Skin epidermis (tissue), 12 donors: ENCODE measurements around the gene FOXN3.

Source experiments
- H3K27ac ChIP-seq, 21 experiments: fragments of 200-600 bp; sonication (generic) in 11 of 21; one replicate each; pipeline ENCODE4 v1.5.0; 2020; ENCODE audit warnings: mild to moderate bottlenecking in 3 of 21, inconsistent platforms in 2 of 21, moderate library complexity in 2 of 21
- H3K4me3 ChIP-seq, 7 experiments: fragments of 200-600 bp; sonication (generic) in 2 of 7; one replicate each; pipeline ENCODE4 v1.5.0; 2020; ENCODE audit warnings: inconsistent platforms in 2 of 7, mild to moderate bottlenecking in 2 of 7, moderate library complexity in 1 of 7

Gene FOXN3

DNA sequence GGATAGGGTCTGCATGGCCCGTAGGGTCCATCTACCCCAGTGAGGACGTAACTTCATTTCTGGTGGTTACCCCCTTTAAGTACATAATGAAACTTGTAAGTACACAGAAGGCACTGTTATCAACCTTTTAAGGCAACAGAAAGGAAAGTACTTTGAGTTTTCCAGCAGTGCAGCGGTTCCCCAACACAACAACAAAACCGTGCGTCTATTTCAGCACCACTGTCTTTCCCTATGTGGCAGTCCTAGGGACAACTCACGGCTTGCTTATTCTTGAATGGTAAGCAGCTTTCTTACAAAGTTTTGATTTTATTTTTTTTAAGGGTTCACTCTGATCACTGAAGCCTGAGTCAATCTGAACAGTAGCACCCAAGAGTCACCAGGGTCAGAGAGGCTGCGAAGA, 46.3 kb downstream of the FOXN3 start:
- Histone ChIP-seq H3K4me3 (no peak overlapping the region), H3K27ac (peak overlapping the region in 1 of 21 experiments; percentile 3)

DNA sequence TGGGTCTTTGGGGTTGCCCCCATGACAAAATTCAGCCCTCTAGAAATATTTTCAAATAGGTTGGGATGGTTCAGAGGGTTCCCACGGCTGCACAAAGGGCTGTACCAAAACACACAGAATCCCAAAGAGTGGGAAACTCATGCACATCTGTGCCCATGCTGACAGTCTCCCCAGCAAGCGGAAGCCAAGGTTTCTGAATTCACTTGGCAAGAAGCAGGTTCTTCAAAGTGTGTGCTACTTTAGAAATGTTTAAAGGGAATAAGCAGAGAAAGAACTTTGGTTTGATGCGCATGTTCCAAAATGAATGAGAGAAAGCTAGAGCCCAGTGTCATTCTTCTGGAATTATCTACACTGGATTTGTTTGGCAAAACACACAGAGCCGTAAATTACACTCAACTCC, 46.7 kb downstream of the FOXN3 start:
- H3K27ac ChIP-seq = peak overlapping the region in 1 of 21 experiments; percentile 3
- no peak overlapping the region for H3K4me3 ChIP-seq

DNA sequence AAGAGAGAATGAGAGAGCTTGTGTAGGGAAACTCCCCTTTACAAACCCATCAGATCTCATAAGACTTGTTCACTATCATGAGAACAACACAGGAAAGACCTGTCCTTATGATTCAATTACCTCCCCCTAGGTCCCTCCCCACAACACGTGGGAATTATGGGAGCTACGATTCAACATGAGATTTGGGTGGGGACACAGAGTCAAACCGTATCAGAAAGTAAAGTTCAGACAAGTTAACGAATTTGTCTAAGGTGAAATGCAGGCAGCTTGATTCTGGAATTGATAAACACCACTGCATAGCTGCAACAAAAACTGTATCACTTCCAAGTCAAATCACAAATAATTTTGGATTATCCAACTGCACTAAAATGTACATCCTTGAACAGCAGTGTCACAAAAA, 47.4 kb downstream of the FOXN3 start:
- no peak overlapping the region for H3K27ac ChIP-seq

DNA sequence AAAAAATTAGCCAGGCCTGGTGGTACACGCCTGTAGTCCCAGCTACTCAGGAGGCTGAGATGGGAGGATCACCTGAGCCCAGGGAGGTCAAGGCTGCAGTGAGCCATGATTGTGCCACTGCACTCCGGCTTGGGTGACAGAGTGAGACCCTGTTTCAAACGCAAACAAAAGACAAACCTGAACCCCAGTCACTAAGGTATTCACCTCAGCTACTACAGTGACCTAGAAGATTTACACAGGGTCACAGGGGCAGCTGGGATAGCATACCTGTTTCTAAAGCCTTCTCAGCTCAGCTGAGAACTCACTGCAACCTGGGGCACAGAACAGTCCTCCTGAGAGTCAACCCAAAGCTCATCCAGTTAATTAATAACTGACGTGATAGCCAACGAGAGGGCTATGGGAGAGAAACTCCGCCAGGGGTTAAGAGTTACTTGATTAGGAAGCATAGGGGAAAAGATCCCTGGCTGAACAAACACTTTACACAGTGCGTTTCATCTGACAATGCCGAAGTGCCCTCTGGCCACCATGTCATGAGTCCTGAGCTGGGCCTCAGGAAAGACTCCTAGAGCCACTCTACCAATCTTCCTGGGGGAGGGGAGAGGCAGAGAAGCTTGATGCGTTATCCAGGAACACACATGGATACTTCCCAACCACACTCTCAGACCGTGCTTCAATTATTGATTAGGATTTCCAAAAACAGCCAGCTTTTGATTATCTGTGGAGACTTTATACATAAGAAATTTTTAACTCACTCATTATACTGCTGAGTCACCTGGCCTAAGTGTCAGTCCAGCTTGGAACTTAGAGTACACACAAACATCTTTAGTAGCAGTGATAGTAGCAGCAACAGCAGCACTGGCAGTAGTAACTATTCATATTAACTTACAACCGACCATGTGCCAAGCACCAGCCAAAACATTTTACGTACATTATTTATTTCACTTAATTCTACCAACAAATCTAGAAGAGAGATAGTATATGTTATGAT, 48.2 kb downstream of the FOXN3 start:
- no peak overlapping the region for H3K27ac ChIP-seq
- H3K4me3 ChIP-seq = no peak overlapping the region

More for the DNA sequence above, 47.4 kb downstream of the FOXN3 start:
- no peak overlapping the region for H3K4me3 ChIP-seq

DNA sequence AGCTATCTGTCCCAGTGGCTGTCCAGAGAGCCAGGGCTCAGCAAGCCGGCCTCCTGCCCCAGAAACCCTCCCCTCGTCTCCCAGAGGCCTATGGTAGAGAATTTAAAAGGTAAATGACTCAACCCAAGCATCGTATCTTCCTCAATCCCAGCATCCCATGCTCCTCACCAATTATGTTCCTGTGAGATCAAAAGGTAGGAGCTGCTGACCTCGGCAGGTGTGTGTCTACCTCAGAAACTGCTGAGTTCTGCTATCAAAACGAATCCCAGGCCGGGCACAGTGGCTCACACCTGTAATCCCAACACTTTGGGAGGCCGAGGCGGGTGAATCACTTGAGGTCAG, 49.3 kb downstream of the FOXN3 start:
- Histone ChIP-seq H3K4me3 (no peak overlapping the region), H3K27ac (peak overlapping the region in 5 of 21 experiments; percentile 24 to 47 (median 32))

DNA sequence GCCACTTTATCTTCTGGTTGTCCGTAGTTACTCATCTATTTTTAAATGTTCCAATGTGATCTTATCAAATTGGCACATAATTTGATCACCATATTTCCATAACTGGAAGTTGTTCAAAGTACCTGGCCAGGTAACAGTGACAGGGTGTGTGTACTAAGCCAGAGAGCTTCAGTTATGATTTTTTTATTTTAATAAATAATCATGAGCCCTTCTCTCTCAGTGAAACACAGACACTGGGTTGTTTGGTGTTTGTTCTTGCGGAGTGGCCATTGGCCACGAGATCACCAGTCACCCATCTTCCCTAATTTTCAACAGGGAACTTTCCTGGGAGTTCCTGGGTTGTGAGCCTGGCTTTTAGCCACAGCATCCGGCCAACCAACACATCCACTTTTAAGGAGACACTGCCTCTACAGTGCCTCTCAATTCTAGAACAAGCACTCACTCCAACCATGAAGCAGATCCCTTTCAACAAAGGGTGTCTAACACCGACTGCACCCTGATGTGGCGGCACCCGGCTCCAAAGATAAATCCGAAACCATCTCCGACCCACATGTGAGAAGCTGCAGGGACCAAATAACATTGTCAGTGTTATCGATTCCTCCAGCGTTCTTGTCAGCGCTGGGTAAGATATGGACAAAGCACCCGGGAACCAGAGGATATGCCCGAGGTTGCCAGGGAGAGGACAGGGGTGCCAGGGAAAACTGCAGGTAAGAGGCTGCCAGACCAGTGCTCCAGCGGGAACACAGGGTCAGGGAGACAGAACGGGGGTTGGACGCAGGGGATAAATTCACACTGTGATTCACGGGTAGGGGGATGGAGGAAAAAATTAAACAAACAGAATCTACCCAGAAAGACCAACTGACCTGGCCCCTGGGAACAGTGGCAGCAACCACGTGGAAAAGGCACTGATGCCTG, 49.9 kb downstream of the FOXN3 start:
- Histone ChIP-seq H3K4me3 (no peak overlapping the region), H3K27ac (peak overlapping the region in 8 of 21 experiments; percentile 8 to 76 (median 24))

DNA sequence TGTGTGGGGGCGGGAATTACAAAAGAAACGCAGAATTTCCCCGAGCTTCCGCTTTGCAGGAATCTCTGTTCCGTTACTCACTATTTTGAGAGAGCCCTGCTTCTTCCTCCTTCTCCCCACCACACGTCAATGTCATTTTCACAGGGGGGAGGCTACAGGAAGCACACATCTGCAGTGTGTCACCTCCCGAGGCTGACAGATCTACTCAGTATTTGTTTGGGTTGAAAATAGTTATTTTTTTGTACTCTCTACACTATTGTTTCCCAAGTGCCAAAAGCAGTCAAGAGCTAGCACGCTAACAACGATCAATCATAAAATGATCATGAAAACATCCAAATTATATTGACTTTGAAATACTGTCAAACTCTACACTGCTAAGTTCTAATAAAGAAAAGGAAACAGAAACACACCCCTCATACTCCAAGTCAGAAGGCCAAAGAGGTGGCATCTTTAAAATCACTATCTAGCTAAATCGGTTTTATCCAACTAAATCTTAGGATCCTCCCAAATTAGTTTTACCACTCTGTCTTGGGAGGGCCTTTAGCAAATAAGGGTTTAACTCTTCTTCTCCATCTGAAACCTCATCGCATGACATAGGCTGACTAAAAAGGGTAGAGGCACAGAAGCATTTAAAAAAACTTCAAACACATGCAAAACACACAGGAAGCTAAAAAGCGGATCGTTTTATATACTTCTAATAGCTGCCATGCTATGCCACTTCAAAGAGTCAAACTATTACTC, 51.8 kb downstream of the FOXN3 start:
- Histone ChIP-seq H3K27ac (peak overlapping the region in 14 of 21 experiments; percentile 3 to 76 (median 24)), H3K4me3 (no peak overlapping the region)

DNA sequence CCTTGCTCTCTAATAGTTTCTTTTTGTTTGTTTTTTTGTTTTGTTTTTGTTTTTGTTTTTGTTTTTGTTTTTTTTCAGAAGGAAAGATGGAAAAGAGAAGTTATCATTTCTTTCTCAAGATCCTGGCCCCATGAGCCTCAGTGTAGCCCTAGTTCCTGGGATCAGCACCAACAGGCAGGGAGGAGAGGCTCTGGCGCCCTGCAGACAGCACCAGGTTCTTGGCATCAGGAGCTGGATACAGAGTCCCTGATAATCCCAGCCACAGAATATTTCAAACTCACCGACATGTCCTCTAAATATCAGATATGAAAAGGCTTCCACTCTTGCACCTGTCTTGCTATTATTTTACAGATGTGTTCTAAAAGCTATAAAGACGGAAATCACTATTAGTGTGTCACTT, 52.7 kb downstream of the FOXN3 start:
- H3K4me3 ChIP-seq = no peak overlapping the region
- H3K27ac ChIP-seq = peak overlapping the region in 10 of 21 experiments; percentile 3 to 76 (median 22)

DNA sequence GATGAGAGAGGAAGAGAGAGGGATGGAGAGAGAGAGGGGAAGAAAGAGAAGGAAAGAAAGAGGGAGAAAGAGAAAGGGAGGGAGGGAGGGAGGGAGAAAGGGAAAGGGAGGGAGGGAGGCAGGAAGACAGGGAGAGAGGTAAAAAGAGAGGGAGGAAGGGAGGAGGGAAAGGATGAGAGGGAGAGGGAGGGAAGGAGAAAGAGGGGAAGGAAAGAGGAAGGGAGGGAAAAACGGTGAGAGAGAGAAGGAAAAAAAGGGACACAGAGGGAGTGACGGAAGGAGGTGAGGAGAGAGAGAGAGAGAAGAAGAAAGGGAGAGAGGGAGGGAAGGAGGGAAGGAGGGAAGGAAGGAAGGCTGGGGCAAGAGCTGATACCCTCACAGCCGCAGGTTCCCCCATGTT, 56.8 kb downstream of the FOXN3 start:
- Histone ChIP-seq H3K27ac (peak overlapping the region in 4 of 21 experiments; percentile 1 to 44 (median 20)), H3K4me3 (no peak overlapping the region)

DNA sequence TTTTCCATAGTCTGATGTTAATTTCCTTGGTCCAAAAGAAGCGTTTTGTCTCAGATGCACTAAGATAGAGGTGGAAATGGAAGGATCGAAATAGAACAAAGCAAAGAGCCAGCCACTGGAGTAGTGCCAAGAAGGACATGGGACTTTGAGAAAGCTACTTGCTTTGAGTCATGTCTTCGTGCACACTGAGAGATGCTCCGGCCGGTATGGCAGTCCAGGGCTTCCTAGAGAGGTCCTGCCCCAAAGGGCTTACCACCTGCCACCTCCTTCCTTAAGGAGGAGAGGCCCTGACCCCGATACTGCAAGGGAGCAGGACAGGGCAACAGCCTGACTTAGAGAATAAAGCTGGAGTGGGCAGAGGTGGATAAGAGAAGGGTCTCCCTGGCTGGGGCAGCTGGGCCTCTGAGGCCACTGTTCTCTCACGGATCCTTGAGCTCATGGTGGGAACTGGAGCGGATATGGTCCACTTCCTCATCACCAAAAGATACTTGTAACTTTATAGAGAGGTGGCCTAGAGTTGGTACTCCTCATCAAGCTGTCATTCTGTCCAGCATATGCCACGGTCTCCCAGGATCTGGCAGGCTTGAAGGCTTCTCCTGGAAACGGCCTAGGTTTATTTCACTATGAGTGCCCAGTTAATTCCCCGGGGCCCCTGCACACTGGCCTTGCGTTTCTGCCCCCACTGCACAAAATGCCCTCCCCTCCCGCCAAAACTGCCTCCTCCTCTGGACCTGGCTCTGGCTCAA, 57.4 kb downstream of the FOXN3 start:
- Histone ChIP-seq H3K27ac (peak overlapping the region in 4 of 21 experiments; percentile 1 to 44 (median 20)), H3K4me3 (no peak overlapping the region)

DNA sequence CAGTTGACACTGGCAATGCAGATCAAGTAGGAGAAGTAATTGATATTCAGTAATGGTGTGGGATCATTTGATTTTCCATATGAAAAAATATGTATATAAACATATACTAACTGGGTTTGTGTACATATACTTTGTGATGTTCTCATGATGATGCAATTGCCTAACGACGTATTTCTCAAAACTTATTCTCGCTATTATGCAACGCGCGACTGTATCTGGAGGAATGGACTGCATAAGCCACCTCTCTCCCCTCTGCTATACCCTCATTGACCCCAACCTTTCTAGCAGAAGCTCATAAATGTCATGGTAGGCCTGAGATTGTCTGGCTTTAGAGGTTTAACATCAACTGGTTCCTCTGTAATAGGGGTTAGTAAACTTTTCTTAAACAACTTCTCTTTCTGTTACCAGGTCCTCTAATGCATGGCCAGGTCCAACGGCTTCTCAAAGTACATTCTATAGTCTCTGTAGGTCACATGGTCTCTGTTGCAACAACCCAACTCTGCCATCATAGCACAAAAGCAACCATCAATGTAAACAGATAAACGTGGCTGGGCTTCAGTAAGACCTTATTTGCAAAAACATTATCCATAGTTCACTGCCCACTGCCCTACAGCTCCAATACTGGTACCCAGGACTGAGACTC, 59.3 kb downstream of the FOXN3 start:
- H3K4me3 ChIP-seq = no peak overlapping the region
- no peak overlapping the region for H3K27ac ChIP-seq

DNA sequence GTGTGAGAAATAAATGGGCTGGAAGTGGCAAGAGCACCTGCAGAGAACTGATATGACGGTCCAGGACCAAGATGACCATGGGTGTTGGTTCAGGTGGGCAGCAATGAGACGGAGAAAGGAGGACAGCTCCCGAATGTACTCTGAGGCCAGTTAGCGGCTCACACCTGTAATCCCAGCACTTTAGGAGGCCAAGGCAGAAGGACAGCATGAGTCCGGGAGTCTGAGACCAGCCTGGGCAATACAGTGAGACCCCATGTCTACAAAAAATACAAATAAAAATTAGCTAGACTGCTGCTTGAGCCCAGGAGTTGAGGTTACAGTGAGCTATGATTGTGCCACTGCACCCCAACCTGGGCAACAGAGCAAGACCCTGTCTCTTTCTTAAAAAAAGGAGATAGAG, 60.1 kb downstream of the FOXN3 start:
- Histone ChIP-seq H3K27ac (no peak overlapping the region), H3K4me3 (no peak overlapping the region)

DNA sequence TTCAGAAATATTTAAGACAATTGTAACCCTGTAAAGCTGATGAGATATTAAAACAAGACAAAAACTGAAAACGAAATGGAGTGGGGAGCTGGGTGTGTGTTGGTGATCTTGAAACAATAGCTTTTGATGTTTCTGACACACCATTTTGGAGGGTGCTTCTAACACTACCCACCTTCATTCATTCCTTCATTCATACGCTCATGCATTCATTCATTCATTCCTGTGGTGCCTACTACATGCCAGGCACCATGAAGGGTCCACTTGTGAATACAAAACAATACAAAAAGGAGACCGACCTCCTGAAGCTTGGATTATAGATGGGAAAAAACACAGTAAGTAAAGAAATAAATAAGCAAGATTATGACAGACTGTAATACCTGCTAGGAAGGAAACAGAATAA, 60.5 kb downstream of the FOXN3 start:
- Histone ChIP-seq H3K27ac (no peak overlapping the region), H3K4me3 (no peak overlapping the region)

DNA sequence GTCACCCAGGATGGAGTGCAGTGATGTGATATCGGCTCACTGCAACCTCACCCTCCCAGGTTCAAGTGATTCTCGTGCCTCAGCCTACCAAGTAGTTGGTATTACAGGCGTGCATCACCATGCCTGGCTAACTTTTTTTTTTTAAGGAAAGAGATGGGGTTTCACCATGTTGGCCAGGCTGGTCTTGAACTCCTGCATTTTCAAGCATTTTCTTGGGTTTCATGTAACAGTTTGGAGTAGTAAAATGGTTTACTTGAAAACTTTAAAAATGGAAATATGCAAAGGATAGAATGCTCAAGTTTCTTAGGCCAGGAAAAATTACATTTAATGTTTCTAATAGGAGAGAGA, 63.3 kb downstream of the FOXN3 start:
- H3K27ac ChIP-seq = no peak overlapping the region
- no peak overlapping the region for H3K4me3 ChIP-seq

DNA sequence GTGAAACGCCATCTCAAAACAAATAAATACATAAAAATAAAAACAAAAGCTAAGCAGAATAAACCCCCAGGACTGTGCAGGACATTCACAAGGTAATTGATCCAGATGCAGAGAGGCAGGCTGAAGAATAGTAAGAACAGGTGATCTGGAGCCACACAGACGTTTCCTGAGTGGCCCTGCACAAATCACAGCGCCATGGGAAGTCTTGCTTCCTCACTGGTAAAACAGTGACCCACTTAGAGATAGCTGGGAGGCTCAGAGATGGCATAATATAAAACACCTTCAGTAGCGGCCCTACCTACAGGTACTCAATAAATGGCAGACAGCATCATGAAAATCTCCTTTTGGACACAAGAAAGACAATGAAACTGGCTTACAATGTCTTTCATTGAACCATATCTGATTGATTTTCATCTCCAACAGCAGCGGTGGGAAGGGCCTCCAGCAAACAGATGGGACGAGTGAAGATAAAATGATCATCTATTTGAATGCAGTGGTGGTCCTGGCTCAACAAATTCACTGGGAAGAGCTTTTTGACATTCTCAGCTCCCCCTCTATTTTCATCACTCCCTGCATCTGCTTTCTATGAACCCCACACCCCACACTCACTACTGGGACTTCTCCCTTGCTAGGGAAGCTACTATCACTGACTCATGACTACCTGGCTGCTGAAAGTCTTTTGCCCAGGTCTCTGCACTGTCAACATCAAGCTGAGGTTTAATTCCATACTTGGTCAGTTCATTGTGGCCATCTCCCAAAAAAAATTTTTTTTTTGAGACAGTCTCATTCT, 63.9 kb downstream of the FOXN3 start:
- no peak overlapping the region for H3K27ac ChIP-seq
- H3K4me3 ChIP-seq = no peak overlapping the region

DNA sequence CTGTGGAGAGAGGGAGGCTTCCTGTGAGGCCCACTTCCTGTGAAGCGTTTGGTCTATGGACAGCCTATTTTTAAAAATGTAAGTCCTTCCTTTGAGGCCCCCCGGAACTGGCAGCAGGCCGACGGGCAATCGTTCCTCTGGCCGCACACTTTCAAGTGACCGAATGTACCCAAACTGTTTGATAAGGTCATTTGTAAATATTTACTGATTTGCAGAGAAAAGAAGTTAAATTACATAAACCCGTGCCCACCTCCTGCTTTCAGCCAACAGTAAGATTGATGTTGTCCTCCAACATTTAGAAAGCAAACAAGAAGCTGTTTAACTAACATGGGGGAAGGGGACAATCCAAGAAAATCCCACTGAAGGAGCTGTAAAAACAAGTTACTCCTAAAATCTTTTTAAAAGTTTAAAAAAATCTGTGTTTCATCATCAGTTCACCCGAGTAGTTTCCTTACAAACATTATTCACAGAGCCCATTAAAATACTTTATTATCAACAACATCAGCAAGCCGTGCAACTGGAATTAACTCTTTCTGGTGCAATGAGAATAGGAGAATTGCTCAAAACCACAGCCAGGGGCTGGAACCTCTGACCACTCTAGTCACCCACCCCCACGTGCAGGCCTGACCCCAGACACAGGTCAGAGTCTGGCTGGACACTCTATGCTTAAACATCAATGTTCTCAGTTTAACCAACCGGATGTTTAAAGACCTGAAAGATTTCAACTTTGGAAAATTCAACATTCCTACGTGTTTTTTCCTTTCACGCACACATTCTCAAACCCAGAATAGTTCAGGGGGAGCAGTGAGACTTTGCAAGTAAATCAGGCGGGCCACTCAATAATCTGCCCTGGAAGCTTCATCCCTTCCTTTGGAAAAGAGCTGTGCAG, 65.3 kb downstream of the FOXN3 start:
- Histone ChIP-seq H3K27ac (peak overlapping the region in 17 of 21 experiments; percentile 2 to 79 (median 62)), H3K4me3 (no peak overlapping the region)

DNA sequence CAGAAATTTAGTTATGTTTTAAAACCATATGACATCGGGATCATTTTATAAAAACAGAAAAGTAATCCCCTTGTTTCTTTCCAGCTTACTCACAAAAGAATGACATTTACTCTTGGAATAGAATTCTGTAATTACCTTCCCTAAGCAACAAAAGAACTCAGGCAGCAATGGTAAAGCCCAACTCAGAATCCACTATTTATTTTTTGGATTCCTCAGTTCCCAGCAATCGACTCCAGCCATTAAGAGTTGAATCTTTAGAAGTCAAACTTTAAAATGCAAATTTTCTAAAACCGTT, 65.9 kb downstream of the FOXN3 start:
- Histone ChIP-seq H3K27ac (peak overlapping the region in 17 of 21 experiments; percentile 2 to 79 (median 62)), H3K4me3 (no peak overlapping the region)
